Osteocyte (in vitro differentiated cells): ENCODE results near the gene NDUFB4. TPM values are rescaled to one million over a fixed set of nuclear protein-coding genes. Genes with fewer than 3 reads are reported as not detected.

ENCODE experiments used
- DNase-seq: peaks from one replicate; pipeline ENCODE4 v3.0.0; 2021; ENCODE audit warnings: mixed read lengths; ENCODE audit not compliant: unreplicated experiment; ENCODE audit errors: extremely low spot score
- H3K27ac Mint-ChIP-seq: one replicate; pipeline ENCODE4 v1.8.0; 2021; ENCODE audit warnings: mild to moderate bottlenecking, mixed read lengths; ENCODE audit not compliant: unreplicated experiment
- H3K27me3 Mint-ChIP-seq: one replicate; pipeline ENCODE4 v1.8.0; 2021; ENCODE audit warnings: mixed read lengths; ENCODE audit not compliant: unreplicated experiment
- H3K36me3 Mint-ChIP-seq: one replicate; pipeline ENCODE4 v1.8.0; 2021; ENCODE audit warnings: mixed read lengths; ENCODE audit not compliant: unreplicated experiment
- H3K4me1 Mint-ChIP-seq: one replicate; pipeline ENCODE4 v1.8.0; 2021; ENCODE audit warnings: mixed read lengths; ENCODE audit not compliant: unreplicated experiment
- H3K4me3 Mint-ChIP-seq: one replicate; pipeline ENCODE4 v1.8.0; 2021; ENCODE audit warnings: mild to moderate bottlenecking, moderate library complexity, mixed read lengths; ENCODE audit not compliant: unreplicated experiment
- H3K9me3 Mint-ChIP-seq: one replicate; pipeline ENCODE4 v1.8.0; 2021; ENCODE audit warnings: mixed read lengths; ENCODE audit not compliant: unreplicated experiment
- CTCF ChIP-seq: fragments of 200-600 bp; sonication (generic); IDR thresholded peaks from 2 replicates; pipeline ENCODE4 v1.5.0; 2021; ENCODE audit warnings: antibody characterized with exemption, mild to moderate bottlenecking, moderate library complexity
- total RNA-seq: library from RNA; stranded (reverse); gene quantifications from 2 replicates; pipeline ENCODE4 v1.2.1, GENCODE V29; 2021

NDUFB4 gene
- total RNA-seq, 1 donor from 2014 or later = 116 TPM

DNA sequence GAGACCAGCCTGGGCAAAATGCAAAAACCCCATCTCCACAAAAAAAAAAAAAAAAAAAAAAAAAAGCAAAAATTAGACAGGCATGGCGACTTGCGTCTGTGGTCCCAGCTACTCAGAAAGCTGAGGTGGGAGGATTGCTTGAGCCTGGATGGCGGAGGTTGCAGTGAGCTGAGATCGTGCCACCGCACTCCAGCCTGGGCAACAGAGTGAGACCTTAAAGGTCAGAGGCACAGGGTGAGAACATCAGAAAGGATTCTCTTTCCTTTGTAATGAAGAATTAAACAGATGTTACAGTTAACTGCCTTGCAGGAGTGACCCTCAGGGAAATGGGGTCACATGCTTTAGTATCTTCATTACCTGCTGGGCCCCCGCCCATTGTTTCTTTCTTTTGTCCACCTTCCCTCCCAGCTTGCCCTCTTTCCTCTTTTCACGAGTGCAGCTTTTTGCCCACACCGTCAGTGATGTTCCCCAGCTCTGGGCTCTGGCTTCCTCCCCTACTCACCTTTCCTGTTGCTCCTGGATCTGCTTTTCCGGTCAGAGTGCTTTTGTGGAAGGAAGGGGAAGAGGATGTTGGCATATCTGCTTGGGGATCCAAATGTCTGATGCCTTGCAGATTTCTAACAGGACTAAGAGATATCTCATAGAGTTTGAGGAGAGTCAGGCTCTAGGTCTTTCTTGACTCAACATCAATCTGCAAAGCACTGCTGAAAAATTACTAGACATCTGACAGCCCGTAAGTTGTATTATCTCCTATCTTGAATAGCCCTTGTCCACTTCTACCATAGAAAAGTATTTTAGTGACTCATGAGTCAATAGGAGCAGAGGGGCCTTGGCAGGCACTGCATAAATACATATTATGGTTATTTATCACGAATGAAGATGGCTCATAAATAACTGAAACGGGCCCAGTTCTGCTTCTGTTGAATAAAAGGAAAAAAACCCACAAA lies 35.6 kb upstream of the NDUFB4 start:
- no peaks in the 10 kb centered on the region for H3K27me3 Mint-ChIP-seq
- H3K27ac Mint-ChIP-seq = peak overlapping the region; percentile 50
- TF ChIP-seq CTCF = no peak
- DNase-seq = no peak
- H3K4me3 Mint-ChIP-seq = no peak overlapping the region
- H3K9me3 Mint-ChIP-seq = no peaks in the 10 kb centered on the region
- H3K4me1 Mint-ChIP-seq = peaks cover 22% of the 10 kb centered on the region
- H3K36me3 Mint-ChIP-seq = no peaks in the 10 kb centered on the region

- Mint-ChIP-seq H3K9me3 (no peaks in the 10 kb centered on the region), H3K27me3 (no peaks in the 10 kb centered on the region), H3K4me3 (no peak overlapping the region), H3K27ac (no peak overlapping the region), H3K36me3 (no peaks in the 10 kb centered on the region), H3K4me1 (peaks cover 22% of the 10 kb centered on the region)
- TF ChIP-seq CTCF = peak; percentile 95
- peak; percentile 88 for DNase-seq
Observed at GRCh38 chr3:120561251-120562045, 34.7 kb upstream of the NDUFB4 start.

- TF ChIP-seq CTCF = no peak
- no peaks in the 10 kb centered on the region for H3K9me3 Mint-ChIP-seq
- DNase-seq = no peak
- H3K4me1 Mint-ChIP-seq = peaks cover 21% of the 10 kb centered on the region
- H3K4me3 Mint-ChIP-seq = no peak overlapping the region
- H3K27ac Mint-ChIP-seq = no peak overlapping the region
- no peaks in the 10 kb centered on the region for H3K27me3 Mint-ChIP-seq
- no peaks in the 10 kb centered on the region for H3K36me3 Mint-ChIP-seq
Observed at GRCh38 chr3:120563356-120564022, 32.6 kb upstream of the NDUFB4 start.

- H3K9me3 Mint-ChIP-seq = no peaks in the 10 kb centered on the region
- TF ChIP-seq CTCF = no peak
- H3K36me3 Mint-ChIP-seq = no peaks in the 10 kb centered on the region
- H3K27me3 Mint-ChIP-seq = peaks cover 7% of the 10 kb centered on the region
- peaks cover 5% of the 10 kb centered on the region for H3K4me1 Mint-ChIP-seq
- H3K4me3 Mint-ChIP-seq = no peak overlapping the region
- no peak overlapping the region for H3K27ac Mint-ChIP-seq
- DNase-seq = no peak
Observed at GRCh38 chr3:120566243-120566975, 29.7 kb upstream of the NDUFB4 start.
